22Rv1 (cell line): ENCODE data around the gene CTNND2.

Experiments
- CTCF ChIP-seq: fragments of 450-650 bp; IDR thresholded peaks from 2 replicates; pipeline ENCODE4 v1.5.1; 2017; ENCODE audit warnings: mild to moderate bottlenecking
- ZFX ChIP-seq: fragments of 450-650 bp; IDR thresholded peaks from 2 replicates; pipeline ENCODE4 v1.6.1; 2017; ENCODE audit warnings: antibody characterized with exemption, borderline replicate concordance

- TF ChIP-seq CTCF (no peak), ZFX (no peak)
Observed at GRCh38 chr5:11711932-11712331, 192.3 kb downstream of the CTNND2 start.
